Measurements from ENCODE around the gene ASF1B.

DNA sequence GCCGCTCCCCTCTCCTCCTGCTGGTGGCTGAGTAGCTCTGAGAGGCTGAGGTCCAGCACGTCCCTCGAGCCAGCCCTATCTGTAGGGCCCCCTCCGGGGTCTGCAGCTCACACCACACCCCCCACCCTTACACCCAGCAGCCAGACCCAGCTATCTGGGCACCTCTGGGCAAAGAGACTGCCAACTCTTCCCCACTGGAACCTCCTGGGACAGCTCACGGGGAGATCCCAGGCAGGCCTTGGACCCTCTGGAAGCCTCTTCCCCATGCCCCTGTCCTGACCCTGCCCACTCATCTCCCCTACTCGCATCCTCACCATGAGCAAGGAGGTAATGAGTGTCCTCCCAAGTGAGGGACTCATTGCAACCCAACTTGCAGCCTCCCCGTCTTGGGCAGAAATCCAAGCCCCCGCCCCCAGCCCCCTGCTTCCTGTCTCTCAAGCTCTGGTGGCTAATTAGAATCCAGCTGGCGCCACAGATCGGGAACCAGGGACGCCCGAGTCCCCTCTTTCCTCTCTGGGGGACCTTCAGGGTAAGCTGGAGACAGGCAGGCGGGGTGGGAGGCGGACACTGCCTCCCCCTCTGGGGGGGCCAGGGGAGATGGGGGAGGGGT is 47.5 kb upstream of the ASF1B start:
- TF ChIP-seq, protein P1, sequence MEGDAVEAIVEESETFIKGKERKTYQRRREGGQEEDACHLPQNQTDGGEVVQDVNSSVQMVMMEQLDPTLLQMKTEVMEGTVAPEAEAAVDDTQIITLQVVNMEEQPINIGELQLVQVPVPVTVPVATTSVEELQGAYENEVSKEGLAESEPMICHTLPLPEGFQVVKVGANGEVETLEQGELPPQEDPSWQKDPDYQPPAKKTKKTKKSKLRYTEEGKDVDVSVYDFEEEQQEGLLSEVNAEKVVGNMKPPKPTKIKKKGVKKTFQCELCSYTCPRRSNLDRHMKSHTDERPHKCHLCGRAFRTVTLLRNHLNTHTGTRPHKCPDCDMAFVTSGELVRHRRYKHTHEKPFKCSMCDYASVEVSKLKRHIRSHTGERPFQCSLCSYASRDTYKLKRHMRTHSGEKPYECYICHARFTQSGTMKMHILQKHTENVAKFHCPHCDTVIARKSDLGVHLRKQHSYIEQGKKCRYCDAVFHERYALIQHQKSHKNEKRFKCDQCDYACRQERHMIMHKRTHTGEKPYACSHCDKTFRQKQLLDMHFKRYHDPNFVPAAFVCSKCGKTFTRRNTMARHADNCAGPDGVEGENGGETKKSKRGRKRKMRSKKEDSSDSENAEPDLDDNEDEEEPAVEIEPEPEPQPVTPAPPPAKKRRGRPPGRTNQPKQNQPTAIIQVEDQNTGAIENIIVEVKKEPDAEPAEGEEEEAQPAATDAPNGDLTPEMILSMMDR (conservative IDR thresholded peaks at IDR 0.05 in 1 of 2, IDR thresholded peaks at IDR 0.05 in 1 of 2; ENCODE audit: extremely low read depth in 1 of 2, insufficient read depth in 1 of 2, low read depth in 1 of 2, low read length in 2 of 2): no peak
- no peak for TF ChIP-seq EZH2 (IDR thresholded peaks at IDR 0.05; ENCODE audit: borderline replicate concordance, low read length)
